ENCODE measurements around the gene MRPL9.

- TF ChIP-seq CTCF (IDR thresholded peaks at IDR 0.05; ENCODE audit: low read length) (no peak), EZH2 (optimal IDR thresholded peaks at IDR 0.05; ENCODE audit: low read depth, low read length) (no peak)
Observed at GRCh38 chr1:151720974-151721787, 42.1 kb downstream of the MRPL9 start, which contains the start of gene RIIAD1.
